Measurements from ENCODE around the gene RRP8. TPM values are rescaled to one million over a fixed set of nuclear protein-coding genes. Genes with fewer than 3 reads are reported as not detected.

Gene RRP8
- total and polyA plus RNA-seq, 9 of the 15 experiments (the other 6 are each of a cell fraction or from before 2014, with no cell fraction given), result 5.7 to 47.3 (median 32.6) TPM

DNA sequence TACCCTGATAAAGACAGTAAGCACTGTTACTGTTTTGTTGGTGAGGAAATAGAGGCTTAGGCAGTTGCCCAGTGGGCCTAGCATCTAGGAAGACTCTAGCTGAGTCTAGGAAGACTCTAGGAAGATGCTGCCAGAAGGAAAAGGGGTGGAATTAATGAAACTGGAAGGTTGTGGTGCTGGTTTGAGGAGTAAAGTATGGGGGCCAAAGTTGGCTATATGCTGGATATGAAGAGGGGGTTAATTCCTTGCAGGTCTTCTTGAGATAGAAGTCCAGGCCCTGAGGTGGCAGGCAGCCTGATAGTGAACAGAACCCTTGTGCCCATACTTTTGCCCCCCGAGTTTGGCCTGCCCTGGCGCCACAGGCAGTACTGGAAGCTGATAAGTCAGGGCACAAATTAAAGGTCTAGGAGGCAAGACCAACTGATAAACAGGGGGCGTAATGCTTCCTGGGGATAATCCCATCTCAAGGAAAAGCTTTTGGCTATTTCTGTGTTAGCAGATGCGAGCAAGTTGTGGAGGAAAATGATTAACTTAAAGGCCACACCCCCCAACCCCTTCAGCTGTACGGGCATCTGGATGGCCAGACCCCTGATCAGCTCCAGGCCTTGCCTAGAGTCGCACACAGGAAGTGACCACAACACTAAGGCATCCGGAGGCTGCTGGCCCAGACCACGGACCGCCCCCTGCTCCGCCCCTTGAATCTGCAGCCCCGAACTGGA lies 3.2 kb upstream of the RRP8 start (continued):
- TF ChIP-seq, protein P1, sequence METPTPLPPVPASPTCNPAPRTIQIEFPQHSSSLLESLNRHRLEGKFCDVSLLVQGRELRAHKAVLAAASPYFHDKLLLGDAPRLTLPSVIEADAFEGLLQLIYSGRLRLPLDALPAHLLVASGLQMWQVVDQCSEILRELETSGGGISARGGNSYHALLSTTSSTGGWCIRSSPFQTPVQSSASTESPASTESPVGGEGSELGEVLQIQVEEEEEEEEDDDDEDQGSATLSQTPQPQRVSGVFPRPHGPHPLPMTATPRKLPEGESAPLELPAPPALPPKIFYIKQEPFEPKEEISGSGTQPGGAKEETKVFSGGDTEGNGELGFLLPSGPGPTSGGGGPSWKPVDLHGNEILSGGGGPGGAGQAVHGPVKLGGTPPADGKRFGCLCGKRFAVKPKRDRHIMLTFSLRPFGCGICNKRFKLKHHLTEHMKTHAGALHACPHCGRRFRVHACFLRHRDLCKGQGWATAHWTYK (CRISPR knock-in tag; IDR thresholded peaks at IDR 0.05), result peak; percentile 56; the same call in 1 of the 2 replicates
- TF ChIP-seq WHSC1 (IDR thresholded peaks at IDR 0.05; ENCODE audit: low read length) (no peak), RBFOX2 (IDR thresholded peaks at IDR 0.05; ENCODE audit: low read depth, low read length) (peak; percentile 64), ATF1 (CRISPR knock-in tag; IDR thresholded peaks at IDR 0.05) (no peak), ATF1 (tag; IDR thresholded peaks at IDR 0.05) (peak; percentile 41; the same call in 1 of the 2 replicates), PRPF4 (IDR thresholded peaks at IDR 0.05; ENCODE audit: insufficient read depth, low read depth, low read length, poor library complexity, severe bottlenecking) (no peak), TCF3 (CRISPR knock-in tag; IDR thresholded peaks at IDR 0.05) (0 out of 2 replicates have a peak, but pooled peaks have one; percentile 31), XRCC5 (IDR thresholded peaks at IDR 0.05; ENCODE audit: low read depth, low read length) (peak; percentile 21; the same call in 1 of the 2 replicates), HCFC1 (IDR thresholded peaks at IDR 0.05; ENCODE audit: low read depth, low read length) (peak; percentile 24; the same call in 1 of the 2 replicates), BRD9 (IDR thresholded peaks at IDR 0.05; ENCODE audit: low read depth, partially characterized antibody) (no peak), IRF2 (CRISPR knock-in tag; IDR thresholded peaks at IDR 0.05) (no peak), SMARCA4 (IDR thresholded peaks at IDR 0.05) (peak; percentile 23; the same call in 1 of the 2 replicates), ZFPM2 (CRISPR knock-in tag; IDR thresholded peaks at IDR 0.05) (no peak)
- TF ChIP-seq, protein P2, sequence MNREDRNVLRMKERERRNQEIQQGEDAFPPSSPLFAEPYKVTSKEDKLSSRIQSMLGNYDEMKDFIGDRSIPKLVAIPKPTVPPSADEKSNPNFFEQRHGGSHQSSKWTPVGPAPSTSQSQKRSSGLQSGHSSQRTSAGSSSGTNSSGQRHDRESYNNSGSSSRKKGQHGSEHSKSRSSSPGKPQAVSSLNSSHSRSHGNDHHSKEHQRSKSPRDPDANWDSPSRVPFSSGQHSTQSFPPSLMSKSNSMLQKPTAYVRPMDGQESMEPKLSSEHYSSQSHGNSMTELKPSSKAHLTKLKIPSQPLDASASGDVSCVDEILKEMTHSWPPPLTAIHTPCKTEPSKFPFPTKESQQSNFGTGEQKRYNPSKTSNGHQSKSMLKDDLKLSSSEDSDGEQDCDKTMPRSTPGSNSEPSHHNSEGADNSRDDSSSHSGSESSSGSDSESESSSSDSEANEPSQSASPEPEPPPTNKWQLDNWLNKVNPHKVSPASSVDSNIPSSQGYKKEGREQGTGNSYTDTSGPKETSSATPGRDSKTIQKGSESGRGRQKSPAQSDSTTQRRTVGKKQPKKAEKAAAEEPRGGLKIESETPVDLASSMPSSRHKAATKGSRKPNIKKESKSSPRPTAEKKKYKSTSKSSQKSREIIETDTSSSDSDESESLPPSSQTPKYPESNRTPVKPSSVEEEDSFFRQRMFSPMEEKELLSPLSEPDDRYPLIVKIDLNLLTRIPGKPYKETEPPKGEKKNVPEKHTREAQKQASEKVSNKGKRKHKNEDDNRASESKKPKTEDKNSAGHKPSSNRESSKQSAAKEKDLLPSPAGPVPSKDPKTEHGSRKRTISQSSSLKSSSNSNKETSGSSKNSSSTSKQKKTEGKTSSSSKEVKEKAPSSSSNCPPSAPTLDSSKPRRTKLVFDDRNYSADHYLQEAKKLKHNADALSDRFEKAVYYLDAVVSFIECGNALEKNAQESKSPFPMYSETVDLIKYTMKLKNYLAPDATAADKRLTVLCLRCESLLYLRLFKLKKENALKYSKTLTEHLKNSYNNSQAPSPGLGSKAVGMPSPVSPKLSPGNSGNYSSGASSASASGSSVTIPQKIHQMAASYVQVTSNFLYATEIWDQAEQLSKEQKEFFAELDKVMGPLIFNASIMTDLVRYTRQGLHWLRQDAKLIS (CRISPR knock-in tag; IDR thresholded peaks at IDR 0.05), result no peak
- TF ChIP-seq, protein P3, sequence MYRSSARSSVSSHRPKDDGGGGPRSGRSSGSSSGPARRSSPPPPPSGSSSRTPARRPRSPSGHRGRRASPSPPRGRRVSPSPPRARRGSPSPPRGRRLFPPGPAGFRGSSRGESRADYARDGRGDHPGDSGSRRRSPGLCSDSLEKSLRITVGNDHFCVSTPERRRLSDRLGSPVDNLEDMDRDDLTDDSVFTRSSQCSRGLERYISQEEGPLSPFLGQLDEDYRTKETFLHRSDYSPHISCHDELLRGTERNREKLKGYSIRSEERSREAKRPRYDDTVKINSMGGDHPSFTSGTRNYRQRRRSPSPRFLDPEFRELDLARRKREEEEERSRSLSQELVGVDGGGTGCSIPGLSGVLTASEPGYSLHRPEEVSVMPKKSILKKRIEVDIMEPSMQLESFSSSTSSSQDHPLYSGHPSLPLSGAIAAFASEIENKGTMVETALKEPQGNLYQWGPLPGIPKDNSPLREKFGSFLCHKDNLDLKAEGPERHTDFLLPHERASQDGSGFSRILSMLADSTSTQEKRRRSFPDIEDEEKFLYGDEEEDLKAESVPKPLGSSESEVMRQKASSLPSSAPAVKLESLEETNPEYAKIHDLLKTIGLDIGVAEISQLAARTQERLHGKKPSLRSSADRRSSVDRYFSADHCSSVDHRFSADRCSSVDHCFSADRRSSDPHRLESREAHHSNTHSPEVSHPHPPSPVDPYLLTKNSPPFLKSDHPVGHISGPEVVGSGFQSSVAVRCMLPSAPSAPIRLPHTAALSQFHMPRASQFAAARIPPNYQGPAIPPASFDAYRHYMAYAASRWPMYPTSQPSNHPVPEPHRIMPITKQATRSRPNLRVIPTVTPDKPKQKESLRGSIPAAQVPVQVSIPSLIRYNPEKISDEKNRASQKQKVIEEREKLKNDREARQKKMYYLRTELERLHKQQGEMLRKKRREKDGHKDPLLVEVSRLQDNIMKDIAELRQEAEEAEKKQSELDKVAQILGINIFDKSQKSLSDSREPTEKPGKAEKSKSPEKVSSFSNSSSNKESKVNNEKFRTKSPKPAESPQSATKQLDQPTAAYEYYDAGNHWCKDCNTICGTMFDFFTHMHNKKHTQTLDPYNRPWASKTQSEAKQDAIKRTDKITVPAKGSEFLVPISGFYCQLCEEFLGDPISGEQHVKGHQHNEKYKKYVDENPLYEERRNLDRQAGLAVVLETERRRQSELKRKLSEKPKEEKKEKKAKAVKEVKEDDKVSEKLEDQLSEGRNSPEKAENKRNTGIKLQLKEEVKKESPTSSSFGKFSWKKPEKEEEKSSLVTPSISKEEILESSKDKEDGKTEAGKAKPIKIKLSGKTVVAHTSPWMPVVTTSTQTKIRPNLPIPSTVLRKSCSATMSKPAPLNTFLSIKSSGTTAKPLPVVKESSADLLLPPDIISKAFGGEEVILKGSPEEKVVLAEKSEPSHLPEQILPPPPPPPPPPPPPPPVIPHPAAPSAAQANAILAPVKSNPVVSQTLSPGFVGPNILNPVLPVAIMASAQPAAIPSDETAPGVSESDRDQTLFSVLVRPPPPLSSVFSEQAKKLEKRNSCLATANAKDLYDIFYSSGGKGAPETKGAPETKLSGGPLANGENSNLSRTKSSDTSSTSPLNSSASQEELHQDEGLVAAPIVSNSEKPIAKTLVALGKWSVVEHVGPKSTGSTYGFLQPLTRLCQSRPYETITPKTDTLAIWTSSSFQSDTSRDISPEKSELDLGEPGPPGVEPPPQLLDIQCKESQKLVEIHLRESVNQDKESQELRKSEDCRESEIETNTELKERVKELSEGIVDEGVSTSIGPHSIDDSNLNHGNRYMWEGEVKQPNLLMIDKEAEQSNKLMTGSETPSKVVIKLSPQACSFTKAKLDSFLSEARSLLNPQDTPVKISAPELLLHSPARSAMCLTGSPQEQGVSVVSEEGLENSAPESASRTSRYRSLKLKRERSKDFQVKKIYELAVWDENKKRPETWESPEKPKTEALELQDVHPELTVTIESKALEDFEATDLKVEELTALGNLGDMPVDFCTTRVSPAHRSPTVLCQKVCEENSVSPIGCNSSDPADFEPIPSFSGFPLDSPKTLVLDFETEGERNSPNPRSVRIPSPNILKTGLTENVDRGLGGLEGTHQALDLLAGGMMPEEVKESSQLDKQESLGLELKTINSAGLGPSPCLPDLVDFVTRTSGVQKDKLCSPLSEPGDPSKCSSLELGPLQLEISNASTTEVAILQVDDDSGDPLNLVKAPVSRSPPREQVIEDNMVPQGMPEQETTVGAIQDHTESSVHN (IDR thresholded peaks at IDR 0.05; ENCODE audit: borderline replicate concordance in 1 of 2, low read depth in 1 of 2), result no peak

Measured in K562 (cell line).